Thyroid gland (tissue), 4 donors: ENCODE measurements around the gene USP46. TPM values are rescaled to one million over a fixed set of nuclear protein-coding genes. Genes with fewer than 3 reads are reported as not detected.

ENCODE experiments used
- DNase-seq, 2 donors: peaks; one replicate each; pipeline ENCODE4 v3.0.0-alpha.2; 2019
- H3K27ac ChIP-seq, 3 donors: fragments of 200-600 bp; sonication (generic); 1 replicate in 2 of 3; 2 replicates in 1 of 3; pipeline ENCODE4 v1.5.1; 2016 to 2019; ENCODE audit warnings: mild to moderate bottlenecking in 1 of 3, moderate library complexity in 1 of 3
- H3K27me3 ChIP-seq: fragments of 200-600 bp; sonication (generic); one replicate; pipeline ENCODE4 v1.5.1; 2019
- H3K36me3 ChIP-seq, 2 donors: fragments of 200-600 bp; sonication (generic); one replicate each; pipeline ENCODE4 v1.5.1; 2016 to 2019
- H3K4me1 ChIP-seq, 2 donors: fragments of 200-600 bp; sonication (generic); one replicate each; pipeline ENCODE4 v1.5.1; 2017 to 2019
- H3K4me3 ChIP-seq, 3 donors: fragments of 200-600 bp; sonication (generic); replicated peaks in 1 of 3; 1 replicate in 2 of 3; 2 replicates in 1 of 3; pipeline ENCODE4 v1.5.1; 2016; ENCODE audit warnings: mild to moderate bottlenecking in 1 of 3
- H3K9me3 ChIP-seq: fragments of 200-600 bp; sonication (generic); one replicate; pipeline ENCODE4 v1.5.1; 2017
- CTCF ChIP-seq, 6 experiments: fragments of 200-600 bp in 3 of 6; fragments of 450-650 bp in 3 of 6; sonication (generic) in 3 of 6; IDR thresholded peaks; one replicate each; pipeline ENCODE4 v1.5.1; 2016 to 2019; ENCODE audit warnings: antibody characterized with exemption in 6 of 6, mild to moderate bottlenecking in 2 of 6, inconsistent platforms in 1 of 6, moderate library complexity in 1 of 6
- POLR2A ChIP-seq, 2 donors: fragments of 450-650 bp; IDR thresholded peaks; one replicate each; pipeline ENCODE4 v1.6.1; 2017; ENCODE audit warnings: antibody characterized with exemption in 2 of 2, mild to moderate bottlenecking in 2 of 2, moderate library complexity in 1 of 2
- WGBS, 2 donors: methylation state at CpG; one replicate each; pipeline ENCODE4 v1.1.5; 2017; 5-methylcytosine and 5-hydroxymethylcytosine counted together
- intact Hi-C: fragments of 100-400 bp; cut with DNase I; formaldehyde crosslinking; loops from one replicate; pipeline ENCODE4 v1.15.1; 2023
- total RNA-seq, 4 donors: library from RNA; depleted of rRNA; stranded (reverse); fragments of >200 nt; gene quantifications; one replicate each; pipeline ENCODE4 v1.2.3, GENCODE V29; 2016

USP46 gene
- total RNA-seq, 4 donors from 2014 or later, result 10.8 to 17.6 (median 14.2) TPM

- Histone ChIP-seq H3K27ac (no peak overlapping the region), H3K4me1 (no peaks in the 10 kb centered on the region)
These were observed 73.7 kb downstream of the USP46 start for GRCh38 chr4:52585379-52585778.

GRCh38 chr4:52579602-52580272, 79.4 kb downstream of the USP46 start:
- intact Hi-C loops, result no loop called here
- DNase-seq, result no peak
- no peaks in the 10 kb centered on the region for H3K9me3 ChIP-seq
- WGBS, 2 donors, result 90 to 94% methylated on average over 4 of the region's 4 CpGs
- TF ChIP-seq POLR2A (IDR thresholded peaks at IDR 0.05) (no peak), CTCF (IDR thresholded peaks at IDR 0.05) (no peak)
- H3K27ac ChIP-seq, result no peak overlapping the region
- no peaks in the 10 kb centered on the region for H3K27me3 ChIP-seq
- no peak overlapping the region for H3K4me3 ChIP-seq
- no peaks in the 10 kb centered on the region for H3K36me3 ChIP-seq
- peaks cover 0 to 7% of the 10 kb centered on the region in 2 donors for H3K4me1 ChIP-seq

More at GRCh38 chr4:52585379-52585778, 73.7 kb downstream of the USP46 start:
- Histone ChIP-seq H3K36me3 (no peaks in the 10 kb centered on the region), H3K27me3 (no peaks in the 10 kb centered on the region), H3K4me3 (no peak overlapping the region), H3K9me3 (no peaks in the 10 kb centered on the region)
- DNase-seq, result no peak
- TF ChIP-seq CTCF (IDR thresholded peaks at IDR 0.05) (no peak), POLR2A (IDR thresholded peaks at IDR 0.05) (no peak)
- 83 to 84% methylated on average over 2 of the region's 2 CpGs for WGBS, 2 donors
- intact Hi-C loops, result no loop called here

GRCh38 chr4:52578951-52579350, 80.2 kb downstream of the USP46 start:
- 95 to 97% methylated on average over 2 of the region's 2 CpGs for WGBS, 2 donors
- DNase-seq, result no peak
- Histone ChIP-seq H3K27ac (no peak overlapping the region), H3K9me3 (no peaks in the 10 kb centered on the region), H3K36me3 (no peaks in the 10 kb centered on the region), H3K4me1 (peaks cover 0 to 7% of the 10 kb centered on the region in 2 donors), H3K27me3 (no peaks in the 10 kb centered on the region), H3K4me3 (no peak overlapping the region)
- intact Hi-C loops, result no loop called here
- TF ChIP-seq POLR2A (IDR thresholded peaks at IDR 0.05), result no peak
- TF ChIP-seq CTCF (IDR thresholded peaks at IDR 0.05), result no peak

- H3K9me3 ChIP-seq, result no peaks in the 10 kb centered on the region
- DNase-seq, result peak; percentile 19 to 43
- H3K4me1 ChIP-seq, result peaks cover 0 to 7% of the 10 kb centered on the region in 2 donors
- H3K27ac ChIP-seq, result no peak overlapping the region
- H3K36me3 ChIP-seq, result no peaks in the 10 kb centered on the region
- TF ChIP-seq CTCF (IDR thresholded peaks at IDR 0.05) (no peak), POLR2A (IDR thresholded peaks at IDR 0.05) (no peak)
- no peaks in the 10 kb centered on the region for H3K27me3 ChIP-seq
- intact Hi-C loops, result no loop called here
- WGBS, 2 donors, result 78 to 81% methylated on average over 4 of the region's 4 CpGs
- no peak overlapping the region for H3K4me3 ChIP-seq
These were observed 81.5 kb downstream of the USP46 start for GRCh38 chr4:52577624-52577962.

- peak; percentile 45 to 55 for DNase-seq
- Histone ChIP-seq H3K4me1 (peaks cover 0 to 7% of the 10 kb centered on the region in 2 donors), H3K27me3 (no peaks in the 10 kb centered on the region), H3K9me3 (no peaks in the 10 kb centered on the region), H3K4me3 (no peak overlapping the region), H3K27ac (no peak overlapping the region), H3K36me3 (no peaks in the 10 kb centered on the region)
- no peak for TF ChIP-seq POLR2A (IDR thresholded peaks at IDR 0.05)
- intact Hi-C loops, result no loop called here
- 92 to 95% methylated on average over 1 of the region's 1 CpG for WGBS, 2 donors
These were observed 82.0 kb downstream of the USP46 start for GRCh38 chr4:52576961-52577623.
